ENCODE measurements around the gene SCAF4. TPM values are rescaled to one million over a fixed set of nuclear protein-coding genes. Genes with fewer than 3 reads are reported as not detected.

Gene SCAF4
- total RNA-seq, 2 experiments from 2014 or later = 52.0 to 53.9 TPM

- H3K27me3 Mint-ChIP-seq = no peaks in the 10 kb centered on the region
- peaks cover 61% of the 10 kb centered on the region for H3K36me3 Mint-ChIP-seq
- H3K27ac Mint-ChIP-seq = no peak overlapping the region
- H3K4me1 Mint-ChIP-seq = peaks cover 2% of the 10 kb centered on the region
- no peaks in the 10 kb centered on the region for H3K9me3 Mint-ChIP-seq (ENCODE audit: low read depth)
- ATAC-seq (no peak), DNase-seq (no peak)
- CTCF ChIA-PET = interaction anchor here (0.6 to 1.1 kb wide), 2 partner anchors 43 to 969 kb away, joined by 3 read pairs; no protein-coding TSS in a partner anchor
- no peak overlapping the region for H3K4me3 Mint-ChIP-seq
Observed at GRCh38 chr21:31688603-31689368, 43.1 kb downstream of the SCAF4 start.

- Mint-ChIP-seq H3K27ac (no peak overlapping the region), H3K36me3 (peaks cover 55% of the 10 kb centered on the region)
Observed at GRCh38 chr21:31687108-31687507, 44.8 kb downstream of the SCAF4 start.

GRCh38 chr21:31686272-31686915 lies 45.5 kb downstream of the SCAF4 start:
- H3K27ac Mint-ChIP-seq = no peak overlapping the region
- DNase-seq (no peak), ATAC-seq (no peak)
- no peaks in the 10 kb centered on the region for H3K27me3 Mint-ChIP-seq
- CTCF ChIA-PET = interaction anchor here (0.7 to 1.4 kb wide), 2 partner anchors 11 to 20 kb away, joined by 3 read pairs; no protein-coding TSS in a partner anchor
- peaks cover 59% of the 10 kb centered on the region for H3K36me3 Mint-ChIP-seq
- no peaks in the 10 kb centered on the region for H3K9me3 Mint-ChIP-seq (ENCODE audit: low read depth)
- H3K4me1 Mint-ChIP-seq = peaks cover 2% of the 10 kb centered on the region
- no peak overlapping the region for H3K4me3 Mint-ChIP-seq

More at GRCh38 chr21:31687108-31687507, 44.8 kb downstream of the SCAF4 start:
- no peak for ATAC-seq
- H3K4me1 Mint-ChIP-seq = peaks cover 2% of the 10 kb centered on the region
- H3K4me3 Mint-ChIP-seq = no peak overlapping the region
- no peaks in the 10 kb centered on the region for H3K27me3 Mint-ChIP-seq
- DNase-seq = no peak
- CTCF ChIA-PET = interaction anchor here (1.4 kb wide), 1 partner anchor 12 kb away, joined by 3 read pairs; no protein-coding TSS in a partner anchor
- H3K9me3 Mint-ChIP-seq (ENCODE audit: low read depth) = no peaks in the 10 kb centered on the region

GRCh38 chr21:31684918-31685317 lies 47.0 kb downstream of the SCAF4 start:
- H3K36me3 Mint-ChIP-seq = peaks cover 53% of the 10 kb centered on the region
- peaks cover under 1% of the 10 kb centered on the region for H3K4me1 Mint-ChIP-seq
- ATAC-seq = no peak
- no peak overlapping the region for H3K27ac Mint-ChIP-seq
- no peaks in the 10 kb centered on the region for H3K9me3 Mint-ChIP-seq (ENCODE audit: low read depth)
- H3K27me3 Mint-ChIP-seq = no peaks in the 10 kb centered on the region
- CTCF ChIA-PET = no interaction called here
- no peak overlapping the region for H3K4me3 Mint-ChIP-seq
- no peak for DNase-seq

GRCh38 chr21:31683029-31683428 lies 48.9 kb downstream of the SCAF4 start:
- no peak for DNase-seq
- H3K36me3 Mint-ChIP-seq = peaks cover 47% of the 10 kb centered on the region
- H3K27me3 Mint-ChIP-seq = no peaks in the 10 kb centered on the region

GRCh38 chr21:31682620-31683019 lies 49.3 kb downstream of the SCAF4 start:
- Mint-ChIP-seq H3K36me3 (peaks cover 47% of the 10 kb centered on the region), H3K9me3 (ENCODE audit: low read depth) (no peaks in the 10 kb centered on the region), H3K27me3 (no peaks in the 10 kb centered on the region), H3K4me1 (no peaks in the 10 kb centered on the region), H3K27ac (no peak overlapping the region), H3K4me3 (no peak overlapping the region)
- DNase-seq (no peak), ATAC-seq (no peak)
- CTCF ChIA-PET = no interaction called here

More at GRCh38 chr21:31683029-31683428, 48.9 kb downstream of the SCAF4 start:
- H3K4me3 Mint-ChIP-seq = no peak overlapping the region
- CTCF ChIA-PET = no interaction called here
- H3K9me3 Mint-ChIP-seq (ENCODE audit: low read depth) = no peaks in the 10 kb centered on the region
- ATAC-seq = no peak
- H3K27ac Mint-ChIP-seq = no peak overlapping the region
- H3K4me1 Mint-ChIP-seq = no peaks in the 10 kb centered on the region

GRCh38 chr21:31678478-31678877 lies 53.4 kb downstream of the SCAF4 start:
- Mint-ChIP-seq H3K9me3 (ENCODE audit: low read depth) (no peaks in the 10 kb centered on the region), H3K4me3 (no peak overlapping the region), H3K27ac (no peak overlapping the region), H3K4me1 (no peaks in the 10 kb centered on the region), H3K36me3 (peaks cover 21% of the 10 kb centered on the region), H3K27me3 (no peaks in the 10 kb centered on the region)
- ATAC-seq (no peak), DNase-seq (no peak)
- CTCF ChIA-PET = no interaction called here

- no peaks in the 10 kb centered on the region for H3K27me3 Mint-ChIP-seq
- no peak overlapping the region for H3K4me3 Mint-ChIP-seq
- H3K4me1 Mint-ChIP-seq = peaks cover under 1% of the 10 kb centered on the region
- DNase-seq (no peak), ATAC-seq (no peak)
- no peak overlapping the region for H3K27ac Mint-ChIP-seq
- H3K9me3 Mint-ChIP-seq (ENCODE audit: low read depth) = no peaks in the 10 kb centered on the region
- peaks cover 15% of the 10 kb centered on the region for H3K36me3 Mint-ChIP-seq
- CTCF ChIA-PET = no interaction called here
Observed at GRCh38 chr21:31677047-31677446, 54.9 kb downstream of the SCAF4 start.

GRCh38 chr21:31675960-31676359 lies 56.0 kb downstream of the SCAF4 start:
- H3K9me3 Mint-ChIP-seq (ENCODE audit: low read depth) = no peaks in the 10 kb centered on the region
- CTCF ChIA-PET = interaction anchor here (0.6 kb wide), 1 partner anchor 584 kb away, joined by 3 read pairs; no protein-coding TSS in a partner anchor
- no peaks in the 10 kb centered on the region for H3K27me3 Mint-ChIP-seq
- peaks cover 12% of the 10 kb centered on the region for H3K36me3 Mint-ChIP-seq
- DNase-seq (no peak), ATAC-seq (no peak)
- no peak overlapping the region for H3K27ac Mint-ChIP-seq
- H3K4me1 Mint-ChIP-seq = peaks cover 11% of the 10 kb centered on the region
- no peak overlapping the region for H3K4me3 Mint-ChIP-seq

- H3K4me1 Mint-ChIP-seq = peaks cover 13% of the 10 kb centered on the region
- no peaks in the 10 kb centered on the region for H3K9me3 Mint-ChIP-seq (ENCODE audit: low read depth)
- CTCF ChIA-PET = interaction anchor here (0.6 to 1.0 kb wide), 3 partner anchors 11 to 584 kb away, joined by 3 read pairs; no protein-coding TSS in a partner anchor
- DNase-seq (no peak), ATAC-seq (no peak)
- no peaks in the 10 kb centered on the region for H3K27me3 Mint-ChIP-seq
- peaks cover 12% of the 10 kb centered on the region for H3K36me3 Mint-ChIP-seq
- H3K4me3 Mint-ChIP-seq = no peak overlapping the region
- no peak overlapping the region for H3K27ac Mint-ChIP-seq
Observed at GRCh38 chr21:31675318-31675717, 56.6 kb downstream of the SCAF4 start.

GRCh38 chr21:31673321-31673912 lies 58.5 kb downstream of the SCAF4 start:
- ATAC-seq (no peak), DNase-seq (no peak)
- no peaks in the 10 kb centered on the region for H3K9me3 Mint-ChIP-seq (ENCODE audit: low read depth)
- CTCF ChIA-PET = no interaction called here
- H3K27me3 Mint-ChIP-seq = no peaks in the 10 kb centered on the region
- H3K27ac Mint-ChIP-seq = no peak overlapping the region
- peaks cover 19% of the 10 kb centered on the region for H3K36me3 Mint-ChIP-seq
- H3K4me3 Mint-ChIP-seq = no peak overlapping the region
- peaks cover 23% of the 10 kb centered on the region for H3K4me1 Mint-ChIP-seq

- H3K4me3 Mint-ChIP-seq = no peak overlapping the region
- H3K36me3 Mint-ChIP-seq = peaks cover 32% of the 10 kb centered on the region
- ATAC-seq = no peak
- CTCF ChIA-PET = no interaction called here
- H3K27me3 Mint-ChIP-seq = no peaks in the 10 kb centered on the region
- H3K27ac Mint-ChIP-seq = no peak overlapping the region
- peaks cover 38% of the 10 kb centered on the region for H3K4me1 Mint-ChIP-seq
- H3K9me3 Mint-ChIP-seq (ENCODE audit: low read depth) = no peaks in the 10 kb centered on the region
- no peak for DNase-seq
Observed at GRCh38 chr21:31671931-31672330, 60.0 kb downstream of the SCAF4 start.

- Mint-ChIP-seq H3K4me1 (peaks cover 45% of the 10 kb centered on the region), H3K4me3 (no peak overlapping the region), H3K36me3 (peaks cover 39% of the 10 kb centered on the region), H3K27ac (peak overlapping the region; percentile 44), H3K27me3 (no peaks in the 10 kb centered on the region), H3K9me3 (ENCODE audit: low read depth) (no peaks in the 10 kb centered on the region)
- no peak for ATAC-seq
- CTCF ChIA-PET = no interaction called here
- no peak for DNase-seq
Observed at GRCh38 chr21:31671146-31671716, 60.7 kb downstream of the SCAF4 start.
